GM23338 (cell line): ENCODE data around the gene MFSD11. TPM values are rescaled to one million over a fixed set of nuclear protein-coding genes. Genes with fewer than 3 reads are reported as not detected.

Experiments used
- ATAC-seq: fragments of 200-7000 bp; cut with Tn5 transposase; 3 replicates; pipeline ENCODE4 v1.9.1; 2020
- DNase-seq: peaks from one replicate; pipeline ENCODE4 v3.0.0-alpha.2; 2015; ENCODE audit warnings: low spot score
- H2AFZ ChIP-seq: fragments of 200-600 bp; sonication (generic); 2 replicates; pipeline ENCODE4 v1.8.0; 2016; ENCODE audit warnings: antibody characterized with exemption, mild to moderate bottlenecking, moderate library complexity
- H3F3A ChIP-seq: fragments of 200-600 bp; sonication (generic); replicated peaks from 2 replicates; pipeline ENCODE4 v1.8.0; 2017; ENCODE audit warnings: antibody characterized with exemption, mixed run types, low read depth
- H3K27ac ChIP-seq: fragments of 200-600 bp; sonication (generic); 2 replicates; pipeline ENCODE4 v1.6.1; 2016; ENCODE audit warnings: low read depth
- H3K27me3 ChIP-seq: fragments of 200-600 bp; sonication (generic); 2 replicates; pipeline ENCODE4 v1.8.0; 2016; ENCODE audit warnings: mild to moderate bottlenecking, mixed run types, moderate library complexity; ENCODE audit not compliant: insufficient read depth
- H3K36me3 ChIP-seq: fragments of 200-600 bp; sonication (generic); 2 replicates; pipeline ENCODE4 v1.8.0; 2016; ENCODE audit warnings: mild to moderate bottlenecking; ENCODE audit not compliant: insufficient read depth
- H3K4me1 ChIP-seq: fragments of 200-600 bp; sonication (generic); 2 replicates; pipeline ENCODE4 v1.8.0; 2016; ENCODE audit warnings: mild to moderate bottlenecking, moderate library complexity; ENCODE audit not compliant: insufficient read depth
- H3K4me2 ChIP-seq: fragments of 200-600 bp; sonication (generic); 2 replicates; pipeline ENCODE4 v1.7.1; 2017; ENCODE audit warnings: mixed run types
- H3K4me3 ChIP-seq: fragments of 200-600 bp; sonication (generic); 2 replicates; pipeline ENCODE4 v1.6.1; 2016; ENCODE audit warnings: mixed run types
- H3K79me2 ChIP-seq: fragments of 200-600 bp; sonication (generic); replicated peaks from 2 replicates; pipeline ENCODE4 v1.8.0; 2017; ENCODE audit warnings: mild to moderate bottlenecking; ENCODE audit not compliant: insufficient read depth
- H3K9me2 ChIP-seq: fragments of 200-600 bp; sonication (generic); 2 replicates; pipeline ENCODE4 v1.8.0; 2017; ENCODE audit not compliant: insufficient read depth
- H4K20me1 ChIP-seq: fragments of 200-600 bp; sonication (generic); replicated peaks from 2 replicates; pipeline ENCODE4 v1.8.0; 2017; ENCODE audit warnings: mild to moderate bottlenecking; ENCODE audit not compliant: insufficient read depth
- H3K27ac Mint-ChIP-seq: 2 replicates; pipeline ENCODE4 v1.8.0; 2020; ENCODE audit warnings: inconsistent platforms, mild to moderate bottlenecking, moderate library complexity, mixed read lengths
- H3K27me3 Mint-ChIP-seq: 3 replicates; pipeline ENCODE4 v1.8.0; 2022; ENCODE audit warnings: low read depth, mild to moderate bottlenecking, moderate library complexity, mixed read lengths, inconsistent platforms; ENCODE audit not compliant: insufficient read depth, poor library complexity
- H3K36me3 Mint-ChIP-seq: 3 replicates; pipeline ENCODE4 v1.8.0; 2021; ENCODE audit warnings: low read depth, mild to moderate bottlenecking, inconsistent platforms, moderate library complexity, mixed read lengths
- H3K4me1 Mint-ChIP-seq: 3 replicates; pipeline ENCODE4 v1.8.0; 2020; ENCODE audit warnings: mild to moderate bottlenecking, inconsistent platforms, mixed read lengths
- H3K4me3 Mint-ChIP-seq: 3 replicates; pipeline ENCODE4 v1.8.0; 2021; ENCODE audit warnings: moderate library complexity, mild to moderate bottlenecking, inconsistent platforms, mixed read lengths
- H3K9me3 Mint-ChIP-seq: 3 replicates; pipeline ENCODE4 v1.8.0; 2020; ENCODE audit warnings: moderate library complexity, mild to moderate bottlenecking, inconsistent platforms, mixed read lengths
- CREB1 ChIP-seq: fragments of 250-450 bp; sonication (Bioruptor Pico); IDR thresholded peaks from 2 replicates; pipeline ENCODE4 v1.5.0; 2020; ENCODE audit warnings: low read depth, mild to moderate bottlenecking, moderate library complexity
- EZH2 ChIP-seq: fragments of 200-600 bp; sonication (generic); IDR thresholded peaks from one replicate; pipeline ENCODE4 v1.8.0; 2017; ENCODE audit warnings: antibody characterized with exemption, mild to moderate bottlenecking, low read depth; ENCODE audit not compliant: unreplicated experiment
- POLR2AphosphoS5 ChIP-seq: IDR thresholded peaks from 2 replicates; pipeline ENCODE4 v1.6.1; 2016; ENCODE audit warnings: antibody characterized with exemption, low read depth
- long read RNA-seq: library from polyadenylated mRNA; unstranded; transcript quantifications from one replicate; pipeline ENCODE4 v2.0.0, GENCODE V29; 2020; ENCODE audit not compliant: unreplicated experiment
- polyA plus RNA-seq: library from polyadenylated mRNA; unstranded; fragments of >200 nt; fragmentation: Nextera tagmentation; extraction: Ambion mirVana; gene quantifications from 2 replicates; pipeline ENCODE4 v1.2.1, GENCODE V29; 2016
- total RNA-seq: library from RNA; depleted of rRNA; stranded (reverse); fragments of >200 nt; shearing (Covaris generic); gene quantifications from 2 replicates; pipeline ENCODE4 v1.2.3, GENCODE V29; 2014; rRNA removed
- TF ChIP-seq, protein P1 (sequence below): IDR thresholded peaks from 2 replicates; pipeline ENCODE4 v1.6.1; 2016; ENCODE audit warnings: antibody characterized with exemption
- TF ChIP-seq, protein P2 (sequence below): fragments of 250-450 bp; sonication (Bioruptor Pico); IDR thresholded peaks from 2 replicates; pipeline ENCODE4 v1.5.0; 2020; ENCODE audit warnings: mild to moderate bottlenecking, moderate library complexity

MFSD11 gene
- total RNA-seq (25.5 and 35.3 TPM in 2 replicates), polyA plus RNA-seq (9.3 and 10.2 TPM in 2 replicates)
- long read RNA-seq, partial matches to known transcripts = 1 of 11 reads
- long read RNA-seq, other reads (novel, unspliced or antisense) = 1 of 11 reads

DNA sequence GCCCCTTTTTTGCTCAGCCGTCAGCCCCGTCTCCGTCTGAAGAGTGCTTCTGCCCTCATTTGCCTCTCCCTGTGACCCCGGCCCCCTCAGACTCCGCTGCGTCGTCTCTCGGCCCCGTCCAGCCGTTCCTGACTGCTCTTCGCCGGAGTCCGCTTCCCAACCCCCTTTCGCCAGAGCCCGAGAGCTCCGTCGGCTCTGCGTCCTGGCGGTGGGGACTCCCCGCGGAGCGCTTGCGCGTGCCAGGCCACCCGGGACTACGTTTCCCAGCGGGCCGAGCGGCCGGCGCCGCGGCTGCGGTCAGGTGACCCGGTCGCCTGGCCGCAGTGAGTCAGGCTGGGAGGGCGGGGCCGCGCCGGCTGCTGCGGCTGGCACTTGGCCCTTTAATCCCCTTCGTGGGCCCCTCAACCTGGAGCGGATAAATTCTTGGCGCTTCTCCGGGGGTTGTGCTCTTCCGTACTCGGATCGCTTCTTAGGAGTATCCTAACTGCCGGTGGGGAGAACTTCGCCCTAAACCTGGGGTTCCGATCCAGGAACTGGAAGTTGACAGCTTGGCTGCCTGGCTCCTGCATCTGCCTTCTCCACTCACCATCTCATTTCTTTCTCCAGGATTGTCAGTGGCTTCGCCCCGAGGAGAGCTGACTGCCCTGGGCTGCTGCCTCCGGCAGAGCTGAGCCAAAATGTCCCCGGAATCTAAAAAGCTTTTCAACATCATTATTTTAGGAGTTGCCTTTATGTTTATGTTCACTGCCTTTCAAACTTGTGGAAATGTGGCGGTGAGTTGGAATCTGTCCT, at the start of gene MFSD11:
Gene MFSD11, plus strand, starts transcription at position 444 of the 792 bp plus-strand sequence. Its CDS starts 234 bp downstream, at position 678.
- peak within 1 kb of the TSS; percentile 99 for H3K27ac ChIP-seq
- peaks cover 12% of the 10 kb centered on the region; the same call in 1 of the 2 replicates for H3K4me1 ChIP-seq
- TF ChIP-seq, protein P1, sequence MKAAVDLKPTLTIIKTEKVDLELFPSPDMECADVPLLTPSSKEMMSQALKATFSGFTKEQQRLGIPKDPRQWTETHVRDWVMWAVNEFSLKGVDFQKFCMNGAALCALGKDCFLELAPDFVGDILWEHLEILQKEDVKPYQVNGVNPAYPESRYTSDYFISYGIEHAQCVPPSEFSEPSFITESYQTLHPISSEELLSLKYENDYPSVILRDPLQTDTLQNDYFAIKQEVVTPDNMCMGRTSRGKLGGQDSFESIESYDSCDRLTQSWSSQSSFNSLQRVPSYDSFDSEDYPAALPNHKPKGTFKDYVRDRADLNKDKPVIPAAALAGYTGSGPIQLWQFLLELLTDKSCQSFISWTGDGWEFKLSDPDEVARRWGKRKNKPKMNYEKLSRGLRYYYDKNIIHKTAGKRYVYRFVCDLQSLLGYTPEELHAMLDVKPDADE = peak; percentile 71
- TF ChIP-seq, protein P2, sequence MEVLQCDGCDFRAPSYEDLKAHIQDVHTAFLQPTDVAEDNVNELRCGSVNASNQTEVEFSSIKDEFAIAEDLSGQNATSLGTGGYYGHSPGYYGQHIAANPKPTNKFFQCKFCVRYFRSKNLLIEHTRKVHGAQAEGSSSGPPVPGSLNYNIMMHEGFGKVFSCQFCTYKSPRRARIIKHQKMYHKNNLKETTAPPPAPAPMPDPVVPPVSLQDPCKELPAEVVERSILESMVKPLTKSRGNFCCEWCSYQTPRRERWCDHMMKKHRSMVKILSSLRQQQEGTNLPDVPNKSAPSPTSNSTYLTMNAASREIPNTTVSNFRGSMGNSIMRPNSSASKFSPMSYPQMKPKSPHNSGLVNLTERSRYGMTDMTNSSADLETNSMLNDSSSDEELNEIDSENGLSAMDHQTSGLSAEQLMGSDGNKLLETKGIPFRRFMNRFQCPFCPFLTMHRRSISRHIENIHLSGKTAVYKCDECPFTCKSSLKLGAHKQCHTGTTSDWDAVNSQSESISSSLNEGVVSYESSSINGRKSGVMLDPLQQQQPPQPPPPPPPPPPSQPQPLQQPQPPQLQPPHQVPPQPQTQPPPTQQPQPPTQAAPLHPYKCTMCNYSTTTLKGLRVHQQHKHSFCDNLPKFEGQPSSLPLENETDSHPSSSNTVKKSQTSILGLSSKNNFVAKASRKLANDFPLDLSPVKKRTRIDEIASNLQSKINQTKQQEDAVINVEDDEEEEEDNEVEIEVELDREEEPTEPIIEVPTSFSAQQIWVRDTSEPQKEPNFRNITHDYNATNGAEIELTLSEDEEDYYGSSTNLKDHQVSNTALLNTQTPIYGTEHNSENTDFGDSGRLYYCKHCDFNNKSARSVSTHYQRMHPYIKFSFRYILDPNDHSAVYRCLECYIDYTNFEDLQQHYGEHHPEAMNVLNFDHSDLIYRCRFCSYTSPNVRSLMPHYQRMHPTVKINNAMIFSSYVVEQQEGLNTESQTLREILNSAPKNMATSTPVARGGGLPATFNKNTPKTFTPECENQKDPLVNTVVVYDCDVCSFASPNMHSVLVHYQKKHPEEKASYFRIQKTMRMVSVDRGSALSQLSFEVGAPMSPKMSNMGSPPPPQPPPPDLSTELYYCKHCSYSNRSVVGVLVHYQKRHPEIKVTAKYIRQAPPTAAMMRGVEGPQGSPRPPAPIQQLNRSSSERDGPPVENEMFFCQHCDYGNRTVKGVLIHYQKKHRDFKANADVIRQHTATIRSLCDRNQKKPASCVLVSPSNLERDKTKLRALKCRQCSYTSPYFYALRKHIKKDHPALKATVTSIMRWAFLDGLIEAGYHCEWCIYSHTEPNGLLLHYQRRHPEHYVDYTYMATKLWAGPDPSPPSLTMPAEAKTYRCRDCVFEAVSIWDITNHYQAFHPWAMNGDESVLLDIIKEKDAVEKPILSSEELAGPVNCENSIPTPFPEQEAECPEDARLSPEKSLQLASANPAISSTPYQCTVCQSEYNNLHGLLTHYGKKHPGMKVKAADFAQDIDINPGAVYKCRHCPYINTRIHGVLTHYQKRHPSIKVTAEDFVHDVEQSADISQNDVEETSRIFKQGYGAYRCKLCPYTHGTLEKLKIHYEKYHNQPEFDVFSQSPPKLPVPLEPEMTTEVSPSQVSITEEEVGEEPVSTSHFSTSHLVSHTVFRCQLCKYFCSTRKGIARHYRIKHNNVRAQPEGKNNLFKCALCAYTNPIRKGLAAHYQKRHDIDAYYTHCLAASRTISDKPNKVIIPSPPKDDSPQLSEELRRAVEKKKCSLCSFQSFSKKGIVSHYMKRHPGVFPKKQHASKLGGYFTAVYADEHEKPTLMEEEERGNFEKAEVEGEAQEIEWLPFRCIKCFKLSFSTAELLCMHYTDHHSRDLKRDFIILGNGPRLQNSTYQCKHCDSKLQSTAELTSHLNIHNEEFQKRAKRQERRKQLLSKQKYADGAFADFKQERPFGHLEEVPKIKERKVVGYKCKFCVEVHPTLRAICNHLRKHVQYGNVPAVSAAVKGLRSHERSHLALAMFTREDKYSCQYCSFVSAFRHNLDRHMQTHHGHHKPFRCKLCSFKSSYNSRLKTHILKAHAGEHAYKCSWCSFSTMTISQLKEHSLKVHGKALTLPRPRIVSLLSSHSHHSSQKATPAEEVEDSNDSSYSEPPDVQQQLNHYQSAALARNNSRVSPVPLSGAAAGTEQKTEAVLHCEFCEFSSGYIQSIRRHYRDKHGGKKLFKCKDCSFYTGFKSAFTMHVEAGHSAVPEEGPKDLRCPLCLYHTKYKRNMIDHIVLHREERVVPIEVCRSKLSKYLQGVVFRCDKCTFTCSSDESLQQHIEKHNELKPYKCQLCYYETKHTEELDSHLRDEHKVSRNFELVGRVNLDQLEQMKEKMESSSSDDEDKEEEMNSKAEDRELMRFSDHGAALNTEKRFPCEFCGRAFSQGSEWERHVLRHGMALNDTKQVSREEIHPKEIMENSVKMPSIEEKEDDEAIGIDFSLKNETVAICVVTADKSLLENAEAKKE (CRISPR knock-in tag) = no peak
- TF ChIP-seq POLR2AphosphoS5 = 0 out of 2 replicates have a peak, but pooled peaks have one; percentile 43
- no peak for TF ChIP-seq EZH2
- TF ChIP-seq CREB1 = peak; percentile 82
- Mint-ChIP-seq H3K4me3 (peak within 1 kb of the TSS; percentile 99), H3K27me3 (peaks cover 19% of the 10 kb centered on the region), H3K36me3 (peaks cover 54% of the 10 kb centered on the region), H3K9me3 (peaks cover 9% of the 10 kb centered on the region; the same call in 2 of the 3 replicates), H3K27ac (peak within 1 kb of the TSS; percentile 100), H3K4me1 (peaks cover 26% of the 10 kb centered on the region)
- H4K20me1 ChIP-seq = peaks cover 28% of the 10 kb centered on the region
- DNase-seq (peak; percentile 96), ATAC-seq (peak; percentile 78)
- peak within 1 kb of the TSS; percentile 97 for H3K4me3 ChIP-seq
- peak within 1 kb of the TSS; percentile 99 for H3K4me2 ChIP-seq
- H2AFZ ChIP-seq = peak within 1 kb of the TSS; percentile 73
- no peaks in the 10 kb centered on the region for H3K27me3 ChIP-seq
- peaks cover 55% of the 10 kb centered on the region for H3K79me2 ChIP-seq
- H3F3A ChIP-seq = peaks cover 31% of the 10 kb centered on the region
- peaks cover 32% of the 10 kb centered on the region for H3K36me3 ChIP-seq
- no peaks in the 10 kb centered on the region for H3K9me2 ChIP-seq
